Stomach (tissue), 4 donors: ENCODE results near the gene ANKFN1.

Source experiments
- CTCF ChIP-seq, 7 experiments: fragments of 450-650 bp in 4 of 7; fragments of 200-600 bp in 3 of 7; sonication (generic) in 3 of 7; IDR thresholded peaks; one replicate each; pipeline ENCODE4 v1.5.1; 2016 to 2019; ENCODE audit warnings: antibody characterized with exemption in 7 of 7, control low read depth in 2 of 7, mild to moderate bottlenecking in 1 of 7
- POLR2A ChIP-seq, 4 donors: fragments of 450-650 bp; IDR thresholded peaks; one replicate each; pipeline ENCODE4 v1.6.1; 2016; ENCODE audit warnings: antibody characterized with exemption in 4 of 4, control low read depth in 2 of 4, mild to moderate bottlenecking in 1 of 4, moderate library complexity in 1 of 4

- no peak for TF ChIP-seq CTCF (IDR thresholded peaks at IDR 0.05)
- no peak for TF ChIP-seq POLR2A (IDR thresholded peaks at IDR 0.05)
Observed at GRCh38 chr17:56393156-56393555, 239.9 kb downstream of the ANKFN1 start.
